Measurements from ENCODE around the gene ZRANB3.

- TF ChIP-seq CTCF (IDR thresholded peaks at IDR 0.05 in 2 of 3, conservative IDR thresholded peaks at IDR 0.05 in 1 of 3; ENCODE audit: borderline replicate concordance in 1 of 3, insufficient read depth in 1 of 3, low read depth in 2 of 3, low read length in 2 of 3) = no peak
- TF ChIP-seq SIN3A (IDR thresholded peaks at IDR 0.05; ENCODE audit: low read depth) = no peak
- no peak for TF ChIP-seq MAX (IDR thresholded peaks at IDR 0.05)
These were observed 76.4 kb downstream of the ZRANB3 start for GRCh38 chr2:135454608-135455007.

Measured in HCT116 (cell line).